Ramos (cell line): Measurements from ENCODE around the gene ANGPTL5.
"Not testable (repeated sequence)": the region's sequence is repeated elsewhere in the genome, so short reads cannot be mapped to it uniquely, and the experiment has no call there.

Source experiments
- in situ Hi-C: fragments of 300-500 bp; cut with MboI; formaldehyde crosslinking; loops from one replicate; pipeline ENCODE4 v1.14.3; 2022; ENCODE audit warnings: low sequenced_read_pairs; ENCODE audit not compliant: unreplicated experiment

Gene ANGPTL5

DNA sequence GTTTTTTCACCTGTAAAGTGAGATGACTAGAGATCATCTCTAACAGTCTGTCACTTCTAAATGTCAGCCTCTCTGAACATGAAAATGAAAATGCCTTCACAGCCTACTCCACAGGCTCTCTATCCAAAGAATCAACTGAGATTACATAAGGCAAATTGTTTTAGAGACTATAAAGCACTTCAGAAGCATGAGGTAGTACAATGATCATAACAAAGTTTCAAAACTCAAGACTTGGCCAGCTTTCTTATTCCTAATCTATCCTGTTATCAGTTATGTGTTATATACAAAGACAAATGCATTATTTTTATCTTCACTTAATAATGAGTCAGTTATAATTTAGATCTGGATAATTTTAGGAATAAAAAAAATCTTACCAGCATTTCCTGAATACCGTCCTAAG, 21.8 kb downstream of the ANGPTL5 start:
- in situ Hi-C loops: no loop called here

DNA sequence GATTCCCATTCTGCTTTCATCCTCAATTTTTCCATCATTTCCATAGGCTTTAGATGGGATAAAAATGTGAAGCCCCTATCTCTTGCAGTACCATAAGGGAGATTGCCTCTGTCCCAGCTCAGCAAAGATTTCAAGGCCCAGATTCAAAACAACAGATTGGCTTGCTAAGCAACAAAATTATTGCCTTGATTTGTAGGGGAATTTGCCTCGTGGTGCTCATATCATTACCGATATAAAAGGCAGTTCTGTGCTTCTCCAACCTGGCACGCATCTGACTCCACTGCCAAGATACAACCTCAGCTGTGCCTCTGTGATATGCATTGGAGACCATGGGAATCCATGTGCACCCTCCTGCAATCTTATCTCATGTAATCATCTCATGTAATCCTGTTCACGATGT, 26.6 kb downstream of the ANGPTL5 start:
- in situ Hi-C loops: no loop called here

DNA sequence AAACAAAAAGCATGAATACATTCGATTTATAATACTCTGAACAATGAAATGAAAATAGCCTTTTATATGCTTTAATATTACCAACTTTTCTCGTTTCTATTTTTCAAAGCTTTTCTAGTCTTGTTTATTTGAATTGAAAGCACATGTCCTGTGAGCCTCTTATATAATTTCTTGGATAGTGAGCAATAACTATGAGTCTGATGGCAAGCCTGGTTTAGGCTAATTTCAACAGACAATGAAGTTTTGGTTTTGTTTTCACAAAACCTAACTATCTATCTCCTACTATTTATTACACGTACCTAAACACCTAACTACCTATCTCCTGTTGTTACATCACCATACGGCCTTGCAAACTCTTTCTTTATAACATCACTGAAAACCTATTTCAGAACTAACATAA, 30.7 kb downstream of the ANGPTL5 start:
- in situ Hi-C loops: no loop called here

DNA sequence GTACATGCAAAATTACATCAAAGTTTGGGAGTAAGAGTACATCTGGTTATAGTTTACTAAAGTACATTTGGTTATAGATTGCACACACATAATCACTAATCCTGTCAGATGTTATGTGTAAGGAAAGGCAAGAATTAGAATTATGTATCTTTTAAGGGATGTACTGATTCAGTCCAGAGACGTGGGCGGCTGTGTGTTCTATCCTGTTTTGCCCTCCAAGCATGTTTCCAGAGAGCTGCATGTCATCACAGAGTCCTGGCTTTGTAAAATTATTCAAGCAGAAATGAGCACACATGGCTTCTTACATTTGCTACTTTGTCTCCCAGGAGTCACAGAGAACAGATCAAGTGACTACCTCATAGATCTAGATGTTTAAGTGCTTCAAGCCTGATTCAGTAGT, 34.7 kb downstream of the ANGPTL5 start:
- in situ Hi-C loops: no loop called here

DNA sequence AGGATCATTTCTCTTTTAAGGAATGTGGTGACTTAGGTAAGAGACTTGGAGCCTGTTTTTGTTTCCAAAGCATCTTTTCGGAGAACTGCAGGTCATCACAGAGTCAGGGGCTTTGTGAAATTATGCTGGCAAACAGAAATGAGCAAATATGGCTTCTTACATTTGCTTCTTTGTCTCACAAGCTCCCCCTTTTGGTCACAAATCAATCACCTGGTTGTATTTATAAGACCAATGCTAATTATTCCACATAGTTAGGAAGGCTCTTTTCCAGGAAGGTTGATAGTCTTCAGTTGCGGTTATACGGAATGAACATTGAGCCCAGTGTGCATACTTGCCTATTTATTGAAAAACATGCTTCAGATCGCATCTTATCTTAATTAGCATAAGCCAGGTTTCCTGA, 36.1 kb downstream of the ANGPTL5 start:
- in situ Hi-C loops: no loop called here

DNA sequence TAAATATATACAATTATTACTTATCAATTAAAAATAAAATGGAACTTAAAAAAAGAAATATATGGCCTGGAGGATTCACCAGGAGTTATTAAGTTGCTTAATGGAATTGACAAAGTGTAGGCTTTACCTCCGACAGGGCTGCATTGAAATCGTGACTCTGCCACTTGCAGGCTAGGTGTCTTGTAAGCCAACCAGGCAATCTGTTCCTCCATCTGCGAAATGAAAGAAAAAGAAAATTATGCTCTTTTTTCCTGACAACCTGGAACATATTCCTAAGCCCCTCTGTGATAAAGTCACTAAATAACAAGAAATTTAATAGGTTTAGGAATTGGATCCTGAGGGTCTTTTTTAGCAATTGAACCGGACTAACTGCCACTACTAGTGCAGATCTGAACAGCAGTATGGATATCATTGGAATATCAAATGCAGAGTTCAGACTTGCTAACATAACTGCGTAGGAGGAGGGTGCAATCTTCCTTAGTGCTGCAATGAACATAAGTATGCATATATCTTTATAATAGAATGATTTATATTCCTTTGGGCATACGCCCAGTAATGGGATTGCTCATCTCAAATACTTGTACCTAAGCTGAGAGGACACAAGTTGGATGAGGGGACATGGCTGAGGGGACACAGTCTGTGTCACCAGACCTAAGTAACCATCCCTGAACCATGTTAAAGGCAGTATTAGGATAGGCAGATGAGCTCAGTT, 44.0 kb downstream of the ANGPTL5 start:
- in situ Hi-C loops: no loop called here

DNA sequence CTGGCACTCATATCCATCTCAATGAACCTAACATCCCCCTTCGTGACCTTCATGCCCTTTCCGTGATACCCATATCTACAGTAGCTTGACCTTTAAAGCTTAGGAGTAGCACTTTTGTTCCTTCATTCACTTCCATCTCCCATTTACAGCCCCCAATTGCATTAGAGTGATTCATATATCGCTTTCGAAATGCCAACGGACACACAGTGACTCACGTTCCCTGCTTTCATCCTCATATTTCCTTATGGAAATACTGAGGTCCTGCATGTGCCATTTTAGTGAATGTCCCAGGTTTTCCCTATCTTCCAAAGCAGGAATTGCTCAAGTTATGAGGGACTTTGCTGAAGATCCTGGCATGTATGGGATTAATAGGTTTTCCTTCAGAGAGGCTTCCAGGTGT, 45.8 kb downstream of the ANGPTL5 start:
- in situ Hi-C loops: no loop called here

DNA sequence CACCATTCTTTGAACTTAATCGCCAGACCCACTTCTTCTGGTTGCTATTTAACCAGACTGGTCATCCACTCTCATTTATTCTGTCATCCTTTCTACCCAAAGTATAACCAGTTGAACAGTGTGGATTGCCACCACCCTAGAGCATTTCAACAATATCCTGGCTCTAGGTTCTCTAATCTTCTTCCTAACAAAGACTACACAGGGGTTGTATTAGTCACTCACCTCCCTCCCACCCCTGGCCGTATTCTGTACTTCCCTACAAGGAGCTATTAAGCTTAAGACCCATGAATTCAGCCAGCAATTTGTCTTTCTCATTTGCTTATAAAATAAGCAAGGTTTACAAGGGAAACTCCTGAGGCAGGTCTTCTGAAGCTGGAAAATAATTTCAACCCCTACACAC, 48.4 kb downstream of the ANGPTL5 start:
- in situ Hi-C loops: no loop called here

DNA sequence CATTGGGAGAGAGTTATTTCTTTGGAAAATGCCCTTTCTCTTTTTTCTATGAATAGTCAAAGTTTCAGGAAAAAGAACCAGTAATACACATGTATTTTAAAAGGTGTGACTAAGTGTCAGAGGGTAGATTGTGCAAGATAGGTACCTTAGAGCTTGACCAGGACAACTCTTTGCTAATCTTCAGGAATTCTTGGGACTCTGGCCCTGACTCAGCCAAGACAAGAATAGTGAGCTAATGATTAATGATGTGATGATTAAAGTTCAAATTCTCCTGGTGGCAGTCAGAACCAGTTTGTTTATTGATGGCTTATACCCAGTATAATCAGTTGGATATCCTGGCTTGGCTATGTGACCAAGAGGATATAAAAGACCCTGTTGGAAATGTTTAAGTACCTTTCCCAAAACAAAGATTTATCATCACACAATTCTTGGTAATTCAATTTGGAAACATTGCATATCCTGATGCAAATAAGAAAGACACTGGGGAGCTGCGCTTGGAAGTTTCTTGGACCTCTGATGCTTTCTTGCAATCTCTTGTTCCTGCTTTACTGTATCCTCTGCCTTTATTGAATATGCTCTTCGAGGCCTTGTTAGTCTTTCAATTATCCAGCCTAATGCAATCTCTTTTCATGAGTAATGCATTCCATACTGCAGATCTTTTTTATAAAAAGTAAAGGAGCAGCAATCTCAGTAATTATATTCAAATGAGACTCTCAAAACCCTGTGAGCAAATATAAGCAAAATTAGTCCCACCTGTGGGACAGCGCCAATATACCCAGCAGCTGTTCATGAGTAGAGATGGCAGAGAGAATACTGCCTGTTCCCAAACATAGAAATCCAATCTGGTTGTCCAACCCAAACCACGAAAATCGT, 49.5 kb downstream of the ANGPTL5 start:
- in situ Hi-C loops: no loop called here

DNA sequence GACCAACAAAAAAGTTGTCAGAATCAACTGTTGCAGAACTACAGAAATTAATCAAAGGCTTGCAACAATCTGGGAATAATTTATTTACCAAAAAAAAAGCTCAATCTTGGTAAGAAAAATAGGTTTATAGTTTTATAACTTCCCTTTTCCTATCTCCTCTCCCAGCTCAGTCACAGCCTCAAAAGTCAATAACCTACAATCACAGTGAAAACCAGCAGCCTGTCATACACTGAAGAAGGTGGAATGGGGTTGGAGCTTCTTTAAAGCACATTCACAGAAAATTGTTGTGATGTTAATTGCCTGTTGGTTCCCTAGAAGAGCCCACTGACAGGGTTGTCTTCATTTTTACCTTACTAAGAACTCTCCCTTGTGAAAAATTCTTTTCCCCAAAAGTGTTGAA, 52.2 kb downstream of the ANGPTL5 start:
- in situ Hi-C loops: loop anchor here (5.0 kb wide), 1 partner anchor 148 kb away; no protein-coding TSS in a partner anchor

DNA sequence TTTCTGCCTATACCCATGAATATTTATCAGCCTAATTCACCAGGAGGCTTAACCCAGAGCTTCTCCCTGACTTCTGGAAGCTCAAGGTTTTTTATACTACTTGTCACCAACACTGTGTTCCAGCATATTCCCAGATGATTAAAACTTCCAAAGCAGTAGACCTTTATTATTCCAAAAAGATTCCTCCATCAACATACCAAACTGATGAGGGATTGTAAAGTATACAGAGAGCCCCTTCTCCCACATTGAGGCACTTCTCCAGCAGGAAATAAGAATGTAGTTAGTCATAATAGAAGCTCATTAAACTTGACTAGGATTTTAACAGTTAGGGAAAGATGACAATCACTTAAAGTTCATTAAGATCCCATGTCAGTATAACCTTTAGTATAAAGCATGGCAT, 53.0 kb downstream of the ANGPTL5 start:
- in situ Hi-C loops: loop anchor here (5.0 kb wide), 1 partner anchor 149 kb away; no protein-coding TSS in a partner anchor

DNA sequence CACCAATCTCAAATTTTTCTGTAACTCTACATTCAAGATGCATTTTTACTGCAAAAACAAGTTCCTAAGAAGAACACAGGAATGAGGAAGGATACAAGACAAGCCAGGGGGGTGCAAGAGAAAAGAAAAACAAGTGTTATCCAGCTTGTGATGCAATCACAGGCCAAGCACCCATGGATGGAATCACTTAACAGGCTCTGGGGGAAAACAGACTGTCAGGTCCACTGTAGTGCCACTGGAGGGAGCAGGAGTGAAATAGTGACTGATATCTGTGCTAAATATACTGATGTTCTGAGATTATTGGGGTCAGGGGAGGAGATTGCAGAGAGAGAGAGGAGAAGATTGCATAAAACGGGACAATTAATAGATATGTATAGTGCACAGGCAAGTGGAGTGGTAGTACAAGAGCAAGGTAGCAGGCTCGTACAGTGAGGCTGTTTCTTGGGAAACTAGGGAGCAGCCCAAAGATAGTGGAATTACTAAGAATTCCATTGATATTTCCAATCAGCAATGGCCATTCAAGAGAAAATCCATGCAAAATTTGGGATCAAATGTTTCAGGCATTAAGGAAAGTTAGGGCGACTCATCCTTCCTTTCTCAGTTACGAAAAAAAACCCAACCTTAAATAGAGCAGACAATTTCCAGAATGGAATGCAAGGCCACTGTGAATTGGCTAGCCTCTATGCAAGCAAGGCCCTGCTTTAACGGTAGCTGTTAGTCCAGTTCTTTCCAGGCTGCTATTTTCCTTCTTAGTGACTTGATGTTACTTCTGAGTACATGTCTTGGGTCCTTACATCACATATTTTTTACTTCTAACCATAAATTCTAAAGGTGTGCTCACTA, 53.7 kb downstream of the ANGPTL5 start:
- in situ Hi-C loops: loop anchor here (5.0 kb wide), 1 partner anchor 150 kb away; no protein-coding TSS in a partner anchor

DNA sequence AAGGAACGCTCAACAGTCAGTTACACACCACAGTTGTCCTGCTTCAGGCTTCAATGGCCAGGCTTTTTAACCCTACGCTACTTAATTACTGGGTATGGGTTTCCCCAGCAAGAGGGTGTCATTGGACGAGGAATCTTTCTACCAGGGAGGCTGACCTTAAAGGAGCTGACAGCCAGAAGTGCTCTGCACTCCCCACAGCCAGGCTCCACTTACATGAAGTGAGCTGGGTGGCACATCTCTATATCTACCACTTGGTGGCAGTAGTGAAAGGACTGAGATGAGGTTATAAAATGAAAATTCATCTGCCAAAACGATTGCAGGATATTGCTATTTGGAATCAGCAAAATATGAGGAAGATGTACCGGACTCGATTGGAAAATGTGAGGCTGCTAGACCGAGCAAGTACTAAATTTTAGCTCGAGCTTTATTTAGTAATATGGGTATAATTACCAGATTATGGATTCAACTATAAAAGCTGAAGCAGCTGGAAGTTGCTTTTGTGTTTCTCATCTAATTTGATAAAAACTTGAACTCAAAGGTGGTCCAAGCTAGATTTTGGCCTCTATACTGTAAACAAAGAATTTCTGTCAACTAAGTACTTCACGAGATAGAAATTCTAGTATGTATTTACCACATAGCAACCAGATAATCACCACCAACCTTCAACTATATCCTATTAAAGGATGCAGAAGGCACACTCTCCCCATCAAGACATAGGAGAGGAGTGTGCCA, 55.5 kb downstream of the ANGPTL5 start:
- in situ Hi-C loops: loop anchor here (5.0 kb wide), 1 partner anchor 151 kb away; no protein-coding TSS in a partner anchor

DNA sequence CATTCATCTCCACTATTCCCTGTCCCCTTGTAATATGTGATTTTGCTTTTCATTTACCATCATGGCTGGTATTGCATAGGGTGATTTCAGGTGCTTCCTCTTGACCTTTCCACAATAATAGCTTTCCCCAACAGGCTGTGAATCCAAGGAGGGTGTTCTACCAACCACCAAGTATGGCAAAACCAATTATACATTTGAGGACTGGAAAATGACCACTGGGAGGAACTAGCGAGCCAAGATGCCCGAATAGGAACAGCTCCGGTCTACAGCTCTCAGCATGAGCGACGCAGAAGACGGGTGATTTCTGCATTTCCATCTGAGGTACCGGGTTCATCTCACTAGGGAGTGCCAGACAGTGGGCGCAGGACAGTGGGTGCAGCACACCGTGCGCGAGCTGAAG, 64.1 kb downstream of the ANGPTL5 start:
- in situ Hi-C loops: not testable (repeated sequence)

DNA sequence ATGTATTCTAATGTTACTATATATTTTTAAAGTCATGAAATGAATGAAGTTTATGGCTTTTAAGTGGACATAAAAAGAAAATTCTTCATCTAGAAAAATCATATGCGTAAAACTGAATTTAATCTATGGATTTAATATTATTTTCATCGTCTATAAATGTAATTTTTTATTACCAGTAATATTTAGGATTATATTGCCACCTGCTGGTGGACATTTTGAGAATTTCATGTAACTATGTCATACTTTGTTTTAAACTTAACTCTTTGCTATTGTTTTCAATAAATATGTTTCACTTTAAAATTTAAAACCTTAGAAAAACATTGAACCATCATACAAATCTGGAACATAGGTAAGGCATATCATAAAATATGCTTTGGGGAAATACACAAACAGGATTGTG, 68.1 kb downstream of the ANGPTL5 start:
- in situ Hi-C loops: no loop called here

DNA sequence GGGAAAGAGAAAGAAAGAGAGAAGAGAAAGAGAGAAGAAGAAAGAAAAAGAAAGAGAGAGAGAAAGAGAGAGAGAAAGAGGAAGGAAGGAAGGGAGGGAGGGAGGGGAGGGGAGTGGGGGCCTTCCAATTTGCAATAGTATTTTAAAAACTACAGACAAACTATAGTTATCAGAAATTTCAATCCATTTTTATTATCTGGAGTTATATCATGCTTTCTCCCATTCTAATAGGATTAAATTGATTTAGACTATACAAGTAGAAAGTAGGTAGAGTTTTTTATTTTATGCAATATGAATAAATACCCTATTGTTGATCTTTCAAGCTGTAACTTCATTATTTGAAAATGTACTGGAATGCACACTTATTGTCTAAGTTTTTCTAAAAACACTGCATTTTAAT, 71.7 kb downstream of the ANGPTL5 start:
- in situ Hi-C loops: no loop called here

DNA sequence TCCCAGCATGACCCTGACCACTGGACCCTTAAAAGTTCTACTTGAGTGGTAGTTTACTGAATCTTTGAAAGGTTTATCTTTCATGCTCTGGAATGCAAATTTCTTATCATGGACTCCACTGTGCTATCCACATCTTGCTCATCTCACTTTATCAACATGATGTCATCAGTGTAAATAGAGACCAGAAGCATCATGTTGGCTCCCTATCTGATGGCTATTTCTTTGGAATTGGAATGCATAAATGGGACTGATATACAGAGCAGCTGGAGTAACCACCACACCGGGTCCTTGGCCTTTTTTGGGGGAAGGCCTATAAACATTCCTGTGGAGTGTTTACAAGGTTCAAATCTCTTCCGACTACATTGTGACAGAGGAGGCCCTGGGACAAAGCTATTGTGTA, 75.6 kb downstream of the ANGPTL5 start:
- in situ Hi-C loops: no loop called here
